Hepatic stellate cell (primary cell): Measurements from ENCODE around the gene RPS6KA2.
"Not testable (repeated sequence)": the region's sequence is repeated elsewhere in the genome, so short reads cannot be mapped to it uniquely, and the experiment has no call there.

ENCODE experiments used
- DNase-seq: peaks from one replicate; pipeline ENCODE4 v3.0.0; 2011; ENCODE audit warnings: low spot score

Gene RPS6KA2

GRCh38 chr6:166553563-166554271 lies 73.3 kb downstream of the RPS6KA2 start:
- DNase-seq = peak; percentile 91

DNA sequence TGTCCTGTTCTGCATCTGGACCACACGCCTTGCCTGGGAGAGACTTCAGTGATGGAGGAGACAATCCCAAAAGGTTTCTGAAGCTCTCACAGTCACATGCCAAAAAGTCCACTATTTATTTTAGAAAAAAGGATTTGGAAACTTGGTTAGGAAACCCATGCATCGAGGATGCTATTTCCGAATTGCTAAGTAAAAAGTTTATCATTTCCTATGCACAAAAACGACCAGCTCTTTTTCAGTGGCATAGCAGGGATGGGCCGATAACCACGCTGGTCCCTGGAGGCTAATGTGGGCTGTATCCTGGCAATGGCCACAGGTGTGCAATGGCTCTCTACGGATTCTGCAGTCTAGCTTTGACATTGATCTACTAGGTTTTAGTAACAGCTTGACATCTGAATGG lies 74.5 kb downstream of the RPS6KA2 start:
- DNase-seq = no peak

GRCh38 chr6:166551754-166552495 lies 75.1 kb downstream of the RPS6KA2 start:
- no peak for DNase-seq

DNA sequence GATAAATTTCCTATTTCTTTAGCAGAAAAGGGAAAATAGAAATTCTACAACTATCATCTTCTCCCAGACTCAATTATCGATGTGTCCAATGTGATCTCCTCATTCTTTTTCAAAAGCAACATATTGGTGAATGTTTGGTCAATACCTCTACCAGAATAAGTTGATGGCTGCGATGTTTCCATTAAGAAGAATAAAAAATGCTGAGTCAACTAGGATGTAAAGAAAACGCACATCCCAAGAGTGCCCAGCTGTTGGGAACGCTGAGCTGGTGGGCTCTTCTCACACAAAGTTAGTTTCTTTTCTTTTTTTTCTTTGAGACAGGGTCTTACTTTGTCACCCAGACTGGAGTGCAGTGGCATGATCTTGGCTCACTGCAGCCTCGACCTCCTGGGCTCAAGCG lies 80.4 kb downstream of the RPS6KA2 start:
- DNase-seq = no peak

GRCh38 chr6:166545156-166546034 lies 81.7 kb downstream of the RPS6KA2 start:
- no peak for DNase-seq

DNA sequence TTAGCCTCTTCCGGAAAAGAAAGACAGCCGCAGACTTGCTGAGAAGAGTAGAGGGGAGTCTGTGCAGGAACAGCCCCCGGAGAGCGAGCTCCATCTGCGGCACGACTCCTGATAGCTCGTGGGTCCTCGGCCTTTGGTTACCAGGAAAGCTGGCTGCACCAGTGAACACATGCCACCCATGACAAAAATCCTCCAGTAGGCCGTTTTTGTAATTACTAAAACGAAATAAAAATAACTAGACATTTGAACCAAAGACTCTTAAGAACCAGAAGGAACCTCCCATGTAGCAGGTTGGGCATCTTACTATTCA lies 82.8 kb downstream of the RPS6KA2 start:
- no peak for DNase-seq

GRCh38 chr6:166543603-166544295 lies 83.3 kb downstream of the RPS6KA2 start:
- no peak for DNase-seq

DNA sequence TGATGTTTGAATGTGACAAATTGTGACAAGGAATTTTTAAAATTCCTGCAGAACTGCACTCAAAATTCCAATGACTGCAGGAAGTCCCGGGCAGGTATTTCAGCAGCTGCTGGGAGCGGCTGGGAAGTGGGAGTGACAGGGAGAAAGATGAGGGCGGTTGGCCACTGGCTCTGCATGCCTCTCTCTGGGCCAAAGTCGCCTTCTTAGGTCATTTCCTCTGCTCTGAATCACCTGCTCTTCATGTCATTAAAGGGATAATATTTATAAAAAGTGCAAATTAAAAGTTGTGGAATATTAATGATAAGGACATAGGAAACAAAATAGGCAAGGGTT lies 84.5 kb downstream of the RPS6KA2 start:
- DNase-seq = no peak

GRCh38 chr6:166541876-166542579 lies 85.0 kb downstream of the RPS6KA2 start:
- DNase-seq = no peak

DNA sequence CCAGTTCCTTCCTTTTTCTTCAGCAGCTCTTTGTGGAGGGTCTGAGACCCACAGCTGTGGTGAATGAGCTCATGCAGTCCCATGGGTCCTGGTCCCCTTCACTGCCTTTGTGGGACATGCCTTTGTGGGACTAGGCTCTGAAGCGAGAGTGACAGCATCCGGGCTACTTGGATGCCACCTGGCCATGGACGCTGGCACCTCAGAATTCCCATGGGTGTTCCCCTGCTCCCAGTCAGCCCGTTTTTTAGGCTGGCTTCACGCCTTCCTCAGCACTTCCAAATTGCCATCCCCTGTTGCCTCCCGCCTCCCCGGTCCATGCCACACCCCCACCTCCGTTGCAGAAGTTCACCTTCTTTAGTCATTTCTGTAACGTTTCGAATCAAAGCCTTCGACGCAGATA lies 85.7 kb downstream of the RPS6KA2 start:
- no peak for DNase-seq

- no peak for DNase-seq
Measured at GRCh38 chr6:166540631-166541331, 86.3 kb downstream of the RPS6KA2 start.

GRCh38 chr6:166539543-166539942 lies 87.5 kb downstream of the RPS6KA2 start:
- DNase-seq = no peak

- DNase-seq = not testable (repeated sequence)
Measured at GRCh38 chr6:166539011-166539385, 88.1 kb downstream of the RPS6KA2 start.

GRCh38 chr6:166538297-166539010 lies 88.6 kb downstream of the RPS6KA2 start:
- DNase-seq = no peak

GRCh38 chr6:166534658-166535406 lies 92.2 kb downstream of the RPS6KA2 start:
- DNase-seq = no peak

DNA sequence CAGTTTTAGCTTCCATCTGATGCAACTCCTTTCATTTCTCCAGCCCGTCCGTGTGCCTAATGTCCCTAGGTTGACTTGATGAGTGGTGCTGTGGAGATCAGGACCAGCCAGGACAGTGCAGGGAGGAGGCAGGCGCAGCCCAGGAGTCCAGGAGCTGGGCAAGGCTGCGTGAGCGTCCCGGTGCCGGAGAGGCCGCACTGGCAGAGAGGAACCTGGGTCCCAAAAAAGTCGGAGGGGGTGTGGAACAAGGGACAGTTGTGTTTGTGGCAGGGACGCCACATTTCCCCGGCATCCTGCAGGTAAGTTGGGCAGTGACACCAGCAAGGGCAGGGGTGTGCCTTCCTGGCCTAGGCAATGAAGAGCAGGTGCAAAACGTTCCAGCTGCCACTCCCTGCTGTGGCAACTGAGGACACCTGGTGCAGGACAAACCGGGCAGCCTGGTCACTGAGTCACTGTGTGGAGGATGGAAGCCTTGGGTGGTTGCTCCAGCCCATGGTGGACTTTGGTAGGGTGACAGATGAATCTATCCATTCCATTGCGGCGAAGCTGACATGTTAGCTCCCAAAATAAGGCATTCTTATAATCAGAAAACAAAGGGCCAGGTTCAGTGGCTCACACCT lies 93.7 kb downstream of the RPS6KA2 start:
- no peak for DNase-seq

GRCh38 chr6:166532302-166532701 lies 94.7 kb downstream of the RPS6KA2 start:
- no peak for DNase-seq

GRCh38 chr6:166530211-166531095 lies 96.6 kb downstream of the RPS6KA2 start:
- DNase-seq = no peak
